AG08395 (cell line): Measurements from ENCODE around the gene DES.
"Not testable (repeated sequence)": the region's sequence is repeated elsewhere in the genome, so short reads cannot be mapped to it uniquely, and the experiment has no call there.

Source experiments
- DNase-seq: peaks from one replicate; pipeline ENCODE4 v3.0.0; 2012; ENCODE audit warnings: mixed read lengths, low spot score

DES gene

DNA sequence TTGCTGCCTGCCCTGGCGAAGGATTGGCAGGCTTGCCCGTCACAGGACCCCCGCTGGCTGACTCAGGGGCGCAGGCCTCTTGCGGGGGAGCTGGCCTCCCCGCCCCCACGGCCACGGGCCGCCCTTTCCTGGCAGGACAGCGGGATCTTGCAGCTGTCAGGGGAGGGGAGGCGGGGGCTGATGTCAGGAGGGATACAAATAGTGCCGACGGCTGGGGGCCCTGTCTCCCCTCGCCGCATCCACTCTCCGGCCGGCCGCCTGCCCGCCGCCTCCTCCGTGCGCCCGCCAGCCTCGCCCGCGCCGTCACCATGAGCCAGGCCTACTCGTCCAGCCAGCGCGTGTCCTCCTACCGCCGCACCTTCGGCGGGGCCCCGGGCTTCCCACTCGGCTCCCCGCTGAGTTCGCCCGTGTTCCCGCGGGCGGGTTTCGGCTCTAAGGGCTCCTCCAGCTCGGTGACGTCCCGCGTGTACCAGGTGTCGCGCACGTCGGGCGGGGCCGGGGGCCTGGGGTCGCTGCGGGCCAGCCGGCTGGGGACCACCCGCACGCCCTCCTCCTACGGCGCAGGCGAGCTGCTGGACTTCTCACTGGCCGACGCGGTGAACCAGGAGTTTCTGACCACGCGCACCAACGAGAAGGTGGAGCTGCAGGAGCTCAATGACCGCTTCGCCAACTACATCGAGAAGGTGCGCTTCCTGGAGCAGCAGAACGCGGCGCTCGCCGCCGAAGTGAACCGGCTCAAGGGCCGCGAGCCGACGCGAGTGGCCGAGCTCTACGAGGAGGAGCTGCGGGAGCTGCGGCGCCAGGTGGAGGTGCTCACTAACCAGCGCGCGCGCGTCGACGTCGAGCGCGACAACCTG is at the start of gene DES:
Gene DES (plus strand): TSS at position 223 of the 857 bp plus-strand sequence. CDS start 86 bp downstream, at position 309.
- DNase-seq = no peak

DNA sequence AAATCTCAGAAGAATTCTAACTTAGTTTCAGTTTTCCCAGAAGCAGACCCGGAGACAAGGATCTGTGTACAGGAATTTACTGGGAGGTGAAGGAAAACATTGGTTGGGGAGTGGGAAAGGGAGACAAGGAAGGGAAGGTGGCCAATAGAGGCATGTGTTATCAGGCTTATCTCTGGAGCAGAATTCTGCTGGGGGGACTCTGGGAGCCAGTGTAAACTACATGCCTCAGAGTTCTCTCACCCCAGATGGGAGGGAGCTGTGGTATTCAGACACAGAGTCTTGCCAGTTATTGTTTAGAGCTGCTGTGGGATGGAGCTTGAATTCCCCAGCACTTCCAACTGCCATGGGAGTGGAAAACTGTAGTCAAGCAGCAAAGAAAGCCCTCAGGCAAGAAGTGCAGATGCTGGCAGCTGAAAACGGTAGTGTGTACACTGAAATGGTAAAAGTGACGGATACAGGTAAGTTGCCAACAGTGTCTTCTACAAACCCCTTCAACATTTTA is 49.4 kb upstream of the DES start:
- peak; percentile 80 for DNase-seq

DNA sequence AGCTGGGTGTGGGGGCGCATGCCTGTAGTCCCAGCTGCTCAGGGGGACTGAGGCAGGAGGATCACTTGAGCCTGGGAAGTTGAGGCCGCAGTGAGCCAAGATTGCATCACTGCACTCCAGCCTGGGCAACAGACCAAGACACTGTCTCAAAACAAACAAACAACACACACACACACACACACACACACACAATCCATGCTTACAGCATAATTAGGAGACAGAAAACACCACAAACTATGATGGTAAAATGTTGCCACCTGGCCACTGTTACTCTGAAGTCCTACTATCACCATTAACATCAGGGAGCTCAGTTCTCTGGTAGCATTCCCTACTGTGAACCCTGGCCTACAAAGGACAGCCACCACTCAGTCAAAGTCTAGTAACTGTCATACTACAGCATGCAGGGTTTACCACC is 48.7 kb upstream of the DES start:
- DNase-seq = no peak

DNA sequence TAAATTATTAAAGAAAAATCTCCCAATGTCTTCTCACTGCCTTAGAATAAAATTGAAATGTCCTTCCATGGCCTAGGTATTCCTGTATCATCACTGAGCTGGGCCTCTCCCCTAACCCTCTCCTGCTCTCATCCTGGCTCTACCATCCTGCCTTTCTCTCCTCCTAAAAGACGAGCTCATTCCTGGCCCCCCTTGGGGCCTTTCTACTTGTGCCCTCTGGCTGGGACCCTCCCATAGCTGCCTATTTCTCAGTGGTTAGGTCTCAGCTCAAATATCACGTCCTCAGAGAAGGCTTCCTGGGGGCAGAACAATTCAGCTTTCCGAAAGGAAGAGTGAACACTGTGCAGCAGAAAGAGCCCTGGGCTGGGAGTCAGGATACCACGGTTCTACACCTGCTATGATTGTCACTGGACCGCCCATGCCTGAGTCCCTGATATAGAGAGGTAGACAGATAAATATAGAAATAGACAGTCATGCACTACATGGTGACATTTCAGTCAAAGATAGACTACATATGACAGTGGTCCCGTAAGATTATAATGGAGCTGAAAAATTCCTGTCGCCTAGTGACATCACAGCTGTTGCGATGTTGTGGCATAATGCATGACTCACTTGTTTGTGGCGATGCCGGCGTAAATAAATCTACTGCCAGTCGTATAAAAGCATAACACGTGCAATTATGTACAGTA is 39.9 kb upstream of the DES start:
- no peak for DNase-seq

DNA sequence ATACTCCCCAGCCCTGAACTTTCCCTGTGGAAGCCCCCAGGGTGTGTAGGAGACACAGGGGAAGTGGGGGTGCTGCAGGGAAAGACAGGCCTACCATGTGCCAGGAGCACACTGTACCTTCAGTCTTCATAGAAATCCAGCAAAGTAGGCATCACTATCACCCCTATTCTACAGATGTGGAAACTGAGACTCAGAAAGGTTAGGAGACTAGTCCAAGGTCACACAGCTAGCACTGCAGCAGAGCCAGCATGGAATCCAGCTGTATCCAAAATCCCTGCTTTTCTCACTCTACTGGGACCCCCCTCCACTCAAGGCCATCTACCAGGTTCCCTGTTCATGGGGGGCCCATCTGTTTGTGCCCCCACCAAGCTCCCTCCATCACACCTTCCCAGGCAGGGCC is 37.3 kb upstream of the DES start:
- no peak for DNase-seq

DNA sequence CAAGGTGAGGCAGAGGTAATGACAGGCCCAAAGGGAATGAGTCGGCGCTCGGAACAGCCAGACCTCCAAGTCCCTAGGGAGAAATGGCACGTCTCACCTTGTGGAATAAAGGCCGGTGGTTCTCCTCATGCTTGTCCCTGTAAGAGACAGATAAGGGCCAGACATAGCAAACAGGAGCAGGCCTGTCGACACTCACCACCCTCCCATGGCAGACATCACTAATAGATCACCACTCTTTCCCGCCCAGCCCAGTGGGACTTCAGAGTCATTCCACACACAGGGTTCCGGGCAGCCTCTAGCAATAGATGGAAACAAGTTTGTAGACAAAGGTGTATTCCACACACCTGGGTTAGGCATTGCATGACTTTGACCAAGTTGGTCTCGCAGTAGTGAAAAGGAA is 36.7 kb upstream of the DES start:
- DNase-seq = no peak

DNA sequence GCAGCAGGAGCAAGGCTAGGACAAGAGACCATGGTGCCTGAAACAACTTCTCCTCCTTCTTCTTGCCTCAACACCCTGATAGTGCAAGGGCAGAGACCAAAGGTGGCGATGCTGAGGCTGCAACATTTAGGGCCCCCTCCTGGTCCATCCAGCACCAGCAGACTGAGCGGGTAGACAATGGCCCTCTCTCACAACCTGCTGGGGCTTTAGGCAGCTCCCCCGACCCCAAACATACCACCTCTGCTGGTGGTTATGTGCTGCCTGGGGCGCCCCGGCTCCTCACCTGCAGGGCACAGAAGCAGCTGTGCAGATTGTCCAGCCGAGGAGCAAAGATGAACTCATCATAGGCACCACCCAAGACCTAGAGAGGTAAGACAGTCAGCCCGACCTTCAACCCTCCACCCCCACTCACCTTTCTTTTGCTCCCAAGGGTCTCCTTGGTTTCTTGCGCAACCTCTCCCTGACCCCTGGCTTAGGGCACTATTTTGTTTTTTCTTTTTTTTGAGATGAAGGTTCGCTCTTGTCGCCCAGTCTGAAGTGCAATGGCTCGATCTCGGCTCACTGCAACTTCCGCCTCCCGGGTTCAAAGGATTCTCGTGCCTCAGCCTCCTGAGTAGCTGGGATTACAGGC is 34.0 kb upstream of the DES start:
- no peak for DNase-seq

DNA sequence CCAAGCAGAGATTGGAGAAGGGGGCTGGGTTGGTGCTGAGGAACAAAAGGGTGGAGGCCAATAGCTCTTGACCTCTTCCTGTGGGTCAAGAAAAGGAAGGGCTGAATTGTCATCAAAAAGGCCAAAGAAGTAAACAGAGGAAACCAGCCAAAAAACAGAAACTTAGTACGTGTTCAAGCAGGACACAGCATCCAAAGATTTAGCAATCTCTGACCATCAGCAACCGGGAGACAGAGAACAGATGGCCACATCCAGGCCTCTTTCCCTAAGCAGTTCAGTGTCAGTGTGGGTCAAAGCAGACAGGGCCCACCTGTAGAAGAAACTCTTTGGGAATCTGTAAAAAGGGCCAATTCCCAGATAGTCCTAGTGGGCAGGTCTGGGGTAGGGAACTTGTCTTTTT is 33.3 kb upstream of the DES start:
- DNase-seq = no peak

DNA sequence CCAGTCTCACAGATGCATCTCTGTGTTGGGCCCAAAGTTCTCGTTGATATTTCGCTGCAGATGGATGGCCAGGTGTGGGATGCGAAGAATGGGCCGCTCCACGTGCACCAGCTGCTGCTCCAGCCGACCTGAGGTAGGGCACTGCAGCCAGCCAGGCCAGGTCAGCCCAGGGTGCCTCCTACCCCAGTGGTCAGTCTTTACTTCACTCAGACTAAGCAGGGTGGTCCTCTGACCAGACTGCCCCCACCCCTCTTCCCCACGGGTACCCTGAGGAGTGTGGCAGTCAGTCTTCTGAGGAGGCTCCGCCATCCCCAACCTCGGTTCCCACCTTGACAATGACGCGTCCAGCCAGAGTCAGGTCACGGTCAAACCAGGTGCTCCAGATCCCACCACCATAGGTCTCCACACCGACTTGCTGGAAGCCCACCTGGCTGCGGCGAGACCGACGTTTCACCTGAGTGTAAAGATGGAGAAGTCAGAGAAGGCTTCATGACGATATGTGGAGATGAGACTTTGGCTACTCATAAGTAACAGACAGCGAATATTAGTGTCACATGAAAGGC is 32.1 kb upstream of the DES start:
- no peak for DNase-seq

DNA sequence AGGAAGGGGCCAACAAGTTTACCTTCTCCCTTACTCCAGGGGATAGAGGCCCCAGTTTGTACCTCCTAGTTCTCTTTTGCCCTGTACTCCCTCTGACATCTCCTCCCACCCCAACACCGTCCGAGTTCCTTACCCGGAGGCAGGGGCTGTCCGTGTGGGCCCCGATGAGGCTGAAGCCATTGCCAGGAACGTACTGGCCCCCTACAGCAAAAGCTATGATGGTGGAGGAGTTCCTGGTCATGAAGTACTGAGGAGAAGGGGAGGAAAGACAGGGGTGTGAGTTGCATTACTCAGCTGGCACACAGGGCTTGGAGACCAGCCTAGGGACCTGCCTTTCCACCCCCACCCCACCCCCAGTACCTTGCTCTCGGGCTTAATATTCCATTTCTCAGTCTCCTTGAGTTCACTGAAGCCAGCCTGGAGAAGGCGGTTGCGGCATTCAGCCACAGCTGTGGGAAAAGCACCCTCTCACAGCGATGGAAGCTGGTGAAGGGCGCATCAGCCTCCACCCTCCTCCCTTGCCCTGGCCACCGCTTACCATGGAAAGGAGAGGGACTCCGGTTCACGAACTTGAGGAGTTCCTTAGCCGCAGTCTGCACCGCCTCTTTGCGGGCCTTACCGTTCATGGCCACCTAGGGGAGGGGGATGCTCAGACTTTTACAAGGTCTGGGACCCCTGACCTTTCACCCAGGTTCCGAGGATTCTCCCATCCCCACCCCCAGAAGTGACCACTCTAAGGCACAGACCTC is 31.5 kb upstream of the DES start:
- no peak for DNase-seq

DNA sequence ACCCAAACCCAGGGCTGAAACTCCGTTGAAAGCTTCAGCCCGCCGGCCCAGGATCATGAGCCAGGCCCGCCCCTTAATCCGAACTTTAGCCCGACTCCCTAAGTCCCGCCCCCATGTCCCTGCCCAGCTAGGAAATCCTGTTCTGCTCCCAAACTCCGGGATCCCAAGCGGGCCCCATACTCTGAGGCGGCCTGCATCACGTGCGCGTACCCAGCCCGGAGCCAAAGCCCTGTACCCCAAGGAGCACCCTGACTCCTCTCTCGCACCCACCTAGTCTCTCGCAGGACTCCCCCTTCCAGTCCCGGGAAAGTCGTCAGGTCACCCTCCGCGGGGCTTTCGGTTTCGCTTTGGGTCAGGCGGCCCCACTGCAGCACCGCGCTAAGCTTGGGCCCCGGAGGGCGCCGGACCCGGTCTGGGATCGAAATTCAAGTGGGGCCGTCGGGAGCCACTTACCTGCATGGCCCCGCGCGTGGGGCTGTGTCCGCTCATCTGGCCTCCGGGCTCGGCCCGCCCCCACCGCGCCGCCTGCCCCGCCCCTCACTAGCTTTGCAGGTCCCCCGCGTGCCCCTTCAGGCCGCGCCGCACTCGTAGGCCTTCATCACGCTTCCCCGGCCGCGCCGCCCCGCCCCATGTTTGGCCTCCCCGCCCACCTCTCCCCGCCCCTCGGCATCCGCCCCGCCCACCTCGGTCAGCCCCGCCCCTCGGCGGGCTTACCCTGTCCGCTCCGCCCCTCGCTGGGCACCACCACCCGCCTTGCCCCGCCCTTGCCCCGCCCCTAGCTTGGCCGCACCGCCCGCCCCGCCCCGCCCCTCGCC is 30.7 kb upstream of the DES start, which contains the start of gene DNPEP:
Gene DNPEP (minus strand): TSS at position 607 of the 815 bp plus-strand sequence. CDS start 118 bp downstream, at position 489.
- DNase-seq = peak; percentile 98

DNA sequence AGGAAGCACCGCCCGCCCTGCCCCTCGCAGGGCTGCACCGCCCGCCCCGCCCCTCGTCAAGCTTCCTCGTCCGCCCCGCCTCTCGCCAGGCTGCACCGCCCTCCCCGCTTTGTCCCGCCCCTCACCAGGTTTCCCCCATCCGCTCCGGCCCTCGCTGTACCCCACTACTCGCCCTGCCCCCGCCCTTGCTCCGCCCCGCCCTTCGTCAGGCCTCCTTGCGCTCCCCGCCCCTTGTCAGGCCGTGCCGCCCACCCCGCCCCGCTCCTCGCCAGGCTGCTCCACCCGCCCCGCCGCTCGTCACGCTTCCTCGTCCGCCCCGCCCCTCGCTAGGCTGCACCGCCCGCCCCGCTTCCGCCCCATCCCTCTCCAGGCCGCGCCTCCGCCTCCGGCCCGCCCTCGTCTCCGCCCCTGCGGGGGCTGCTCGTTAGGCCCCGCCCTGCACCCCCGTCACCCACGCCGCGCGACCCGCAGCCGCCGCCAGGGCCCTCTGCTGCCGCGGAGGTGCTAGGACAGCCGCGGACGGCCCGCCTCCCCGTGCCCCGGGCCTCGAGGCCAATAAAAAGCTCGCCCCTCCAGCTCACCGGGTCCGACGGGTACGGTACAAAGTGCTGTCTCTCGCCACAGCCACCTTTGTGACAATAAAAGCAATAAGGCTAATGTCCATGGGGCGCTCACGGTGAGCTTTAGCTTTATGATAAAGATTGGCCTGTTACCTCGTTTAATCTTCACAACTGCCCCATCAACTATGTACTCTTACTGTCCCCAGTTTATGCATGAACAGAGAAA is 29.9 kb upstream of the DES start:
- DNase-seq = peak; percentile 99

DNA sequence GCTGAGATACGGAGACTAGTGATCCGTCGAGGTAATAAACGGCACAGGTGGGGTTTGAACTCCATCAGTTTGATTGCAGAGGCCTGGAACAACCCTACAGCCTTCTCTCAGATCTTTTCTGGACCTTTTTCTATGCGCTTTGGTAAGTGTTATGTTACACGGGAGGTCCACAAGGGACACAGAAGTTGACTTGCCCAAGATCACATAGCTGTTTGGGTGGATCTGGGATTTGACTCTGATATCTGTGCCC is 29.3 kb upstream of the DES start:
- DNase-seq = no peak

DNA sequence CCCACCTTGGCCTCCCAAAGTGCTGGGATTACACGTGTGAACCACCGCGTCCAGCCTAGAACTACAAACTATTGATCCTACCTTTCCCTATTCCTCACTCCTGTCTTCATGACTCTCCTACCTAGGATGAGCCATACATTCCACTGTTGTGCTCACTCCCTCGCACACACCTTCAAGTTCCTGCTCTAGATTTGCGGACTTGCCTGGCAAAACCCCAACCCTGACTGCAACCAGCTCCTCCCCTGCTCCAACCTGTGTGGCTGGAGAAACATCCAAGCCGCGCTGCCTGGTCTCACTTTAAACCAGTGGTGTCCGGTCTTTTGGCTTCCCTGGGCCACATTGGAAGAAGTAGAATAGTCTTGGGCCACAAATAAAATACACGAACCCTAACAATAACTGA is 25.4 kb upstream of the DES start:
- no peak for DNase-seq

DNA sequence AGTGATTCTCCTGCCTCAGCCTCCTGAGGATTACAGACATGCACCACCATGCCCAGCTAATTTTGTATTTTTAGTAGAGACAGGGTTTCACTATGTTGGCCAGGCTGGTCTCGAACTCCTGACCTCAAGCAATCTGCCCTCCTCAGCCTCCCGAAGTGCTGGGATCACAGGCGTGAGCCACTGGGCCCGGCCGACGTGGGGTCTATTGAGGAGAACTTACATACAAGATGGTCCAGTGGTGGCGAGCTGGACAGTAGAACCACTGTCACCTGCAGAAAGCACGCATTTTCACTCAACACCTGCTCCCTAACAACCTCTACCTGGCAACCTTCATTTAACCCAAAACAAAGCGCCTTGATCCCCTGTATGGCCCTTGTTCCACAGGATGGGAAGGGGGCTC is 23.1 kb upstream of the DES start:
- not testable (repeated sequence) for DNase-seq

DNA sequence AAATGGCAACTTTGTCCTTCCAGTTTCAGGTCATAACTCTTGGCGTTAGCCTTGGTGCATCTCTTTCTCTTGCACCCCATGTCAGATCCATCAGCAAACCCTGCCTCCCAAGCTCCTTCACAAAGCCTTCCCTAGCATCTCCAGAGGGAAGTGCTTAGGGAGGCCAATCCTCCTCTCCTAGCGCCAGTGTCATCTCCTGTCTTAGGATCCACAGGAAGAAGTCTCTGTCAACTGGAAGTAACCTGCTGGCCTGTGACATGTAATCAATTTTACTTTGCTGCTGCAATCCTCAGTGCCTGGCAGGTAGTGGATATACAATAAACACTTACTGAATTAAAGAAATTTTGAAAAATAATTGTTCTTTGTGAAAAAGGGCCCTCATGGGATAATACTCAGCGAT is 22.6 kb upstream of the DES start:
- DNase-seq = no peak

DNA sequence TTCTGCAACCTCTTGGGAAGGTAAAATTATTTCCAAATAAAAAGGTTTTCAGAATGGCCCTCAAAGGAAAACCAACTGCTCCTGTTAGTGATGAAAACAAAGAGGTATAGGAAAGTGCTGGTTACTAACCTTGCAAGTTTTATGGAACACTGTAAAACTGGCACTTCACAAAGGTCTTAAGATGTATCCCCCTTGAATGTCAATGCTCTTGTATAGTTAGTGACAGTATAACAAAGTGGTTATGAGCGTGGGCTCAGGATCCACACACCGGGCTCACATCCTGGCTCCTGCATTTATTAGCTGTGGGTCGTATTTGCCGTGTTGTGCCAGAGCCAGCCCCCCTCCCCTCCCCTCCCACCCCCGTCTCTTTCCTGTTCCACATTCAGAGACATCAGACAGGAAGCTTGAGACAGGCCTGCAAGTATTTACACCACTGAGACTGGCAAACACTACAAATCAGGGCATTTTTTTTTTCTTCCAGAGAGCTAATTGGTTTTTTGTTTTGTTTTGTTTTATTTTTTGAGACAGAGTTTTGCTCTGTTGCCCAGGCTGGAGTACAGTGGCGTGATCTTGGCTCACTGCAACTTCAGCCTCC is 21.2 kb upstream of the DES start:
- DNase-seq = no peak

DNA sequence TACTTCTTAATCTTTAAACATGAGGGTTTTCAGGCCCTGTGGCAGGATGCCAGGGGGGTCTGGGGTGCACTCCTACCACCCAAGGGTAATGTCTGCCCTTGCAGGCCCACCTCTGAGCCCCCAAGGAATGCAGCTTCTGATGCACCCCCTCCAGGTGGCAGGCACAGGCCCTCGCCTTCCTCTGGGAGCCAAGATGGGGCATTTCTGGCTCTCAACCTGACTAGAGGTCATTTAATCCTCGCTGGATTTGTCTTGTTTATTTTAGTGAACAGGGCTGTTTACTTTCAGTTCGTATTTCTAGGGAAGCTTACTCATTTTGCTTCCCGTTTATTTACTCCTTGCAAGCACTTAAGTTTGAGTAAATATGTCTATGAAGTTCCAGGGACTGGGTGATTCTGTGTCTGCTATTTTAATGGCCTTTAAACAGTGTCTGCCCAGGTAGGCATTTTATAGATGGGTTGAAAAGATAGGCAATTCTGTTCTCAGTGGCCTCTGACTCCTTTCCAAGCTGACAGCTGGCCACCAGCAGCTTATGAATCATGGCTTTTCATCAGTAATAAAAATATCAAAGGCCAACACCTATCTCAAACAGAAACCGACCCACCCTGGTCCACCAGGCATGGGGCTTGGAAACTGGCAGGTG is 19.3 kb upstream of the DES start:
- DNase-seq = no peak

DNA sequence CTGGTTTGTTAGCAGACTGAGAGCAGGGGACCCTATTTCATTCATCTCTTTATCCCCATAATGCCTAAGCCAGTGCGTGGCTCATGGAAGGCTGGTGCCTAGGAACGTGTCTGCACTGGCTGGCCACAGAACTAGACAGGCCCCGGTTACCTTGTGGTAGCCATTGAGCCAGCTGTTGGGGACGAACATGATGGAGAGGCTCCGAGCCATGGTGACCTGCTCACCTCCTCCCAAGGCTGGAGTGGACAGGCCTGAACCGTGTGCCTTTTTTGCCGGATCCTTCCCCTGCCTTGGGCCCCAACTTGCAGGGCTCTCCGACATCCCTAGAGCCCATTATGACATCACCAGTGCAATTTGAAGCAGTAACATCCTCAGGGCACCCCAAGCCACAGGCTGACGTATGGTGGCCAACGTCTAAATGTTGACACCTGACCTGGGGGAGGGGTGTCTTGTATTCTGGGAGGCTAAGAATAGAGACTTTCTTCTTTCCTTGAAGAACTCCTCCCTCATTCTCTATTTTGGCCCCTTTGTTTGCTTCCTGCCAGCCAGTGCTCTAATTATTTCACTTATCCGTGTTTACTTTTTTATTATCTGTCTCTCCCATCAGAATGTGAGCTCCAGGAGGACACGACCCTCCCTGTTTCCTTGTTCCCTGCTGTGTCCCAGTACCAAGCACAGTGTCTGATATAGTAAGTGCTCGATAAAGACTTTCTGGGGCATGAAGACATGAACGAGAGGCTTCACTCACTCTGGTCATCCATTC is 18.3 kb upstream of the DES start:
- DNase-seq = no peak
